Lower leg skin (tissue), 3 donors: ENCODE results near the gene DNAH12.

ENCODE experiments used
- CTCF ChIP-seq, 3 donors: fragments of 450-650 bp; IDR thresholded peaks; one replicate each; pipeline ENCODE4 v1.5.1; 2016; ENCODE audit warnings: antibody characterized with exemption in 3 of 3, mild to moderate bottlenecking in 3 of 3, moderate library complexity in 2 of 3
- POLR2A ChIP-seq, 2 donors: fragments of 450-650 bp; IDR thresholded peaks; one replicate each; pipeline ENCODE4 v1.6.1; 2016 to 2017; ENCODE audit warnings: antibody characterized with exemption in 2 of 2, mild to moderate bottlenecking in 1 of 2, moderate library complexity in 1 of 2

GRCh38 chr3:57484563-57484962, 59.6 kb downstream of the DNAH12 start:
- TF ChIP-seq CTCF (IDR thresholded peaks at IDR 0.05) (no peak), POLR2A (IDR thresholded peaks at IDR 0.05) (no peak)
